ENCODE results near the gene CCDC146.

The CCDC146 gene

GRCh38 chr7:77248154-77248553, 125.7 kb downstream of the CCDC146 start:
- no peak for TF ChIP-seq TAF1 (IDR thresholded peaks at IDR 0.05; ENCODE audit: borderline replicate concordance, insufficient read depth, low read length)
- no peak for TF ChIP-seq SIN3A (IDR thresholded peaks at IDR 0.05; ENCODE audit: borderline replicate concordance, insufficient read depth, low read length)
- TF ChIP-seq, protein P1, sequence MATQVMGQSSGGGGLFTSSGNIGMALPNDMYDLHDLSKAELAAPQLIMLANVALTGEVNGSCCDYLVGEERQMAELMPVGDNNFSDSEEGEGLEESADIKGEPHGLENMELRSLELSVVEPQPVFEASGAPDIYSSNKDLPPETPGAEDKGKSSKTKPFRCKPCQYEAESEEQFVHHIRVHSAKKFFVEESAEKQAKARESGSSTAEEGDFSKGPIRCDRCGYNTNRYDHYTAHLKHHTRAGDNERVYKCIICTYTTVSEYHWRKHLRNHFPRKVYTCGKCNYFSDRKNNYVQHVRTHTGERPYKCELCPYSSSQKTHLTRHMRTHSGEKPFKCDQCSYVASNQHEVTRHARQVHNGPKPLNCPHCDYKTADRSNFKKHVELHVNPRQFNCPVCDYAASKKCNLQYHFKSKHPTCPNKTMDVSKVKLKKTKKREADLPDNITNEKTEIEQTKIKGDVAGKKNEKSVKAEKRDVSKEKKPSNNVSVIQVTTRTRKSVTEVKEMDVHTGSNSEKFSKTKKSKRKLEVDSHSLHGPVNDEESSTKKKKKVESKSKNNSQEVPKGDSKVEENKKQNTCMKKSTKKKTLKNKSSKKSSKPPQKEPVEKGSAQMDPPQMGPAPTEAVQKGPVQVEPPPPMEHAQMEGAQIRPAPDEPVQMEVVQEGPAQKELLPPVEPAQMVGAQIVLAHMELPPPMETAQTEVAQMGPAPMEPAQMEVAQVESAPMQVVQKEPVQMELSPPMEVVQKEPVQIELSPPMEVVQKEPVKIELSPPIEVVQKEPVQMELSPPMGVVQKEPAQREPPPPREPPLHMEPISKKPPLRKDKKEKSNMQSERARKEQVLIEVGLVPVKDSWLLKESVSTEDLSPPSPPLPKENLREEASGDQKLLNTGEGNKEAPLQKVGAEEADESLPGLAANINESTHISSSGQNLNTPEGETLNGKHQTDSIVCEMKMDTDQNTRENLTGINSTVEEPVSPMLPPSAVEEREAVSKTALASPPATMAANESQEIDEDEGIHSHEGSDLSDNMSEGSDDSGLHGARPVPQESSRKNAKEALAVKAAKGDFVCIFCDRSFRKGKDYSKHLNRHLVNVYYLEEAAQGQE (IDR thresholded peaks at IDR 0.05; ENCODE audit: insufficient read depth in 1 of 2, low read depth in 2 of 2, low read length in 2 of 2) = no peak
- no peak for TF ChIP-seq FOXP2 (optimal IDR thresholded peaks at IDR 0.05; ENCODE audit: borderline replicate concordance, extremely low read depth, extremely low read length, insufficient read depth)
- TF ChIP-seq POLR2AphosphoS5 (IDR thresholded peaks at IDR 0.05; ENCODE audit: low read depth, low read length) = no peak

- TF ChIP-seq, protein P1 (IDR thresholded peaks at IDR 0.05; ENCODE audit: insufficient read depth in 1 of 2, low read depth in 2 of 2, low read length in 2 of 2) = no peak
- TF ChIP-seq POLR2AphosphoS5 (IDR thresholded peaks at IDR 0.05; ENCODE audit: low read depth, low read length) (no peak), TAF1 (IDR thresholded peaks at IDR 0.05; ENCODE audit: borderline replicate concordance, insufficient read depth, low read length) (no peak), SIN3A (IDR thresholded peaks at IDR 0.05; ENCODE audit: borderline replicate concordance, insufficient read depth, low read length) (no peak), FOXP2 (optimal IDR thresholded peaks at IDR 0.05; ENCODE audit: borderline replicate concordance, extremely low read depth, extremely low read length, insufficient read depth) (no peak)
Measured at GRCh38 chr7:77252506-77252905, 130.1 kb downstream of the CCDC146 start.

DNA sequence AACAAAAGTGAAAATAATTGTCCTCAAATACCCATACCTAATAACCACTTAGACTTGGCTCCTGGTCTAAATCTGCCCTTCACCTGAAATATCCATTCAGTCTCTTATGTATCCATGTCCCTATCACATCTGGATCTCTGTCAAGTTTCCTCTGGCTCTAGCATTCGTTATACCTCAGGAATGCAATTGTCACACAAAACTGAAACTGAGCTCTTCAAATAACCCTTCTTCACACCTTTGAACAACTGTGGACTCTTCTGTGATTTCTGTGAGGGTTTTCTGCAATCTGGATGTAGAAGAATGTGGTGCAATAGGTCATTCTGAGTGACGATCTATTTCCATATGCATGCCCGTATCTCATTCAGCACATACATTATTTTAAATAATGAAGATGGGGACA, 130.7 kb downstream of the CCDC146 start:
- TF ChIP-seq, protein P1 (IDR thresholded peaks at IDR 0.05; ENCODE audit: insufficient read depth in 1 of 2, low read depth in 2 of 2, low read length in 2 of 2) = no peak
- TF ChIP-seq TAF1 (IDR thresholded peaks at IDR 0.05; ENCODE audit: borderline replicate concordance, insufficient read depth, low read length) (no peak), SIN3A (IDR thresholded peaks at IDR 0.05; ENCODE audit: borderline replicate concordance, insufficient read depth, low read length) (no peak), FOXP2 (optimal IDR thresholded peaks at IDR 0.05; ENCODE audit: borderline replicate concordance, extremely low read depth, extremely low read length, insufficient read depth) (no peak), POLR2AphosphoS5 (IDR thresholded peaks at IDR 0.05; ENCODE audit: low read depth, low read length) (no peak)

DNA sequence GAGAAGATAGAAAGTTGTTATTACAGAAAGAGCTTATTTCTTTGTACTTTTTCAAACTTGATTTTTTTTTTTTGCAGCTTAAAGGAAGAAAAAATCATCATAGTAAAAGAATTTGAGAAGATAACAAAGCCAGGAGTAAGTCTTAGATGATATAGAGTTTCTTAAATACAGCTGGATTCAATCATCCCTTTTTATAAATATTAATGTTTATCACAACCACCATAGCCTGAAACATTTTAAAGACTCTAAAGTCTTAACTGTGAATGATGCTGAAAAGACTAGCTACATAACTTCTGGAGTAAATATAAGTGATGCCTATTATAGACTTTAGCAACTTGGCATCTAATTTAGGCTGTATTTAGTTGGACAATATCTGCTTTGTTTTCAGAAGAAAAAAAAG, 132.0 kb downstream of the CCDC146 start:
- TF ChIP-seq, protein P1 (IDR thresholded peaks at IDR 0.05; ENCODE audit: insufficient read depth in 1 of 2, low read depth in 2 of 2, low read length in 2 of 2) = no peak
- no peak for TF ChIP-seq TAF1 (IDR thresholded peaks at IDR 0.05; ENCODE audit: borderline replicate concordance, insufficient read depth, low read length)
- no peak for TF ChIP-seq POLR2AphosphoS5 (IDR thresholded peaks at IDR 0.05; ENCODE audit: low read depth, low read length)
- TF ChIP-seq SIN3A (IDR thresholded peaks at IDR 0.05; ENCODE audit: borderline replicate concordance, insufficient read depth, low read length) = no peak
- TF ChIP-seq FOXP2 (optimal IDR thresholded peaks at IDR 0.05; ENCODE audit: borderline replicate concordance, extremely low read depth, extremely low read length, insufficient read depth) = no peak

- TF ChIP-seq FOXP2 (optimal IDR thresholded peaks at IDR 0.05; ENCODE audit: borderline replicate concordance, extremely low read depth, extremely low read length, insufficient read depth) = no peak
- TF ChIP-seq, protein P1 (IDR thresholded peaks at IDR 0.05; ENCODE audit: insufficient read depth in 1 of 2, low read depth in 2 of 2, low read length in 2 of 2) = no peak
- no peak for TF ChIP-seq POLR2AphosphoS5 (IDR thresholded peaks at IDR 0.05; ENCODE audit: low read depth, low read length)
- TF ChIP-seq SIN3A (IDR thresholded peaks at IDR 0.05; ENCODE audit: borderline replicate concordance, insufficient read depth, low read length) = no peak
- TF ChIP-seq TAF1 (IDR thresholded peaks at IDR 0.05; ENCODE audit: borderline replicate concordance, insufficient read depth, low read length) = no peak
Measured at GRCh38 chr7:77254915-77255314, 132.5 kb downstream of the CCDC146 start.
